HL-60 (cell line): ENCODE results near the gene CHN1.

Source experiments
- GABPA ChIP-seq: IDR thresholded peaks from 2 replicates; pipeline ENCODE4 v1.6.1; 2012; ENCODE audit warnings: low read depth
- POLR2AphosphoS5 ChIP-seq: IDR thresholded peaks from 2 replicates; pipeline ENCODE4 v1.6.1; 2012; ENCODE audit warnings: low read depth
- SPI1 ChIP-seq: IDR thresholded peaks from 2 replicates; pipeline ENCODE4 v1.6.1; 2012; ENCODE audit warnings: low read depth, mild to moderate bottlenecking, borderline replicate concordance
- TF ChIP-seq, protein P1 (sequence below): IDR thresholded peaks from one replicate; pipeline ENCODE4 v1.5.1; 2011; ENCODE audit warnings: low read length, control low read depth, inconsistent platforms; ENCODE audit not compliant: insufficient read depth
- TF ChIP-seq, protein P2 (sequence below): IDR thresholded peaks from 2 replicates; pipeline ENCODE4 v1.6.1; 2012; ENCODE audit warnings: low read depth; ENCODE audit not compliant: insufficient replicate concordance

DNA sequence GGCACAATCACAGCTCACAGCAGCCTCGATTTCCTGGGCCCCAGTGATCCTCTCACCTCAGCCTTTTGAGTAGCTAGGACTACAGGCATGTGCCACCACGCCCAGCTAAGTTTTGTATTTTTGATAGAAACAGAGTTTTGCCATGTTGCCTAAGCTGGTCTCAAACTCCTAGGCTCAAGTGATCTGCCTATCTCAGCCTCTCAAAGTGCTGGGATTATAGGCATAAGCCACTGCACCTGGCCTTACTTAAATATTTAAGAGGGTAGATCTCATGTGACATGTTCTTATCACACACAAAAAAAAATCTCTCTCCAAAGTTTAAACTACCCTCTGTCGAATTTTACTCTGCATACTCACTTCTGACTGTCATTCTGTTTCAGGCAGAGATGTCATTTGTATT lies 165.5 kb downstream of the CHN1 start:
- TF ChIP-seq, protein P1, sequence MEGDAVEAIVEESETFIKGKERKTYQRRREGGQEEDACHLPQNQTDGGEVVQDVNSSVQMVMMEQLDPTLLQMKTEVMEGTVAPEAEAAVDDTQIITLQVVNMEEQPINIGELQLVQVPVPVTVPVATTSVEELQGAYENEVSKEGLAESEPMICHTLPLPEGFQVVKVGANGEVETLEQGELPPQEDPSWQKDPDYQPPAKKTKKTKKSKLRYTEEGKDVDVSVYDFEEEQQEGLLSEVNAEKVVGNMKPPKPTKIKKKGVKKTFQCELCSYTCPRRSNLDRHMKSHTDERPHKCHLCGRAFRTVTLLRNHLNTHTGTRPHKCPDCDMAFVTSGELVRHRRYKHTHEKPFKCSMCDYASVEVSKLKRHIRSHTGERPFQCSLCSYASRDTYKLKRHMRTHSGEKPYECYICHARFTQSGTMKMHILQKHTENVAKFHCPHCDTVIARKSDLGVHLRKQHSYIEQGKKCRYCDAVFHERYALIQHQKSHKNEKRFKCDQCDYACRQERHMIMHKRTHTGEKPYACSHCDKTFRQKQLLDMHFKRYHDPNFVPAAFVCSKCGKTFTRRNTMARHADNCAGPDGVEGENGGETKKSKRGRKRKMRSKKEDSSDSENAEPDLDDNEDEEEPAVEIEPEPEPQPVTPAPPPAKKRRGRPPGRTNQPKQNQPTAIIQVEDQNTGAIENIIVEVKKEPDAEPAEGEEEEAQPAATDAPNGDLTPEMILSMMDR, result no peak
- TF ChIP-seq POLR2AphosphoS5 (no peak), GABPA (no peak), SPI1 (no peak)
- TF ChIP-seq, protein P2, sequence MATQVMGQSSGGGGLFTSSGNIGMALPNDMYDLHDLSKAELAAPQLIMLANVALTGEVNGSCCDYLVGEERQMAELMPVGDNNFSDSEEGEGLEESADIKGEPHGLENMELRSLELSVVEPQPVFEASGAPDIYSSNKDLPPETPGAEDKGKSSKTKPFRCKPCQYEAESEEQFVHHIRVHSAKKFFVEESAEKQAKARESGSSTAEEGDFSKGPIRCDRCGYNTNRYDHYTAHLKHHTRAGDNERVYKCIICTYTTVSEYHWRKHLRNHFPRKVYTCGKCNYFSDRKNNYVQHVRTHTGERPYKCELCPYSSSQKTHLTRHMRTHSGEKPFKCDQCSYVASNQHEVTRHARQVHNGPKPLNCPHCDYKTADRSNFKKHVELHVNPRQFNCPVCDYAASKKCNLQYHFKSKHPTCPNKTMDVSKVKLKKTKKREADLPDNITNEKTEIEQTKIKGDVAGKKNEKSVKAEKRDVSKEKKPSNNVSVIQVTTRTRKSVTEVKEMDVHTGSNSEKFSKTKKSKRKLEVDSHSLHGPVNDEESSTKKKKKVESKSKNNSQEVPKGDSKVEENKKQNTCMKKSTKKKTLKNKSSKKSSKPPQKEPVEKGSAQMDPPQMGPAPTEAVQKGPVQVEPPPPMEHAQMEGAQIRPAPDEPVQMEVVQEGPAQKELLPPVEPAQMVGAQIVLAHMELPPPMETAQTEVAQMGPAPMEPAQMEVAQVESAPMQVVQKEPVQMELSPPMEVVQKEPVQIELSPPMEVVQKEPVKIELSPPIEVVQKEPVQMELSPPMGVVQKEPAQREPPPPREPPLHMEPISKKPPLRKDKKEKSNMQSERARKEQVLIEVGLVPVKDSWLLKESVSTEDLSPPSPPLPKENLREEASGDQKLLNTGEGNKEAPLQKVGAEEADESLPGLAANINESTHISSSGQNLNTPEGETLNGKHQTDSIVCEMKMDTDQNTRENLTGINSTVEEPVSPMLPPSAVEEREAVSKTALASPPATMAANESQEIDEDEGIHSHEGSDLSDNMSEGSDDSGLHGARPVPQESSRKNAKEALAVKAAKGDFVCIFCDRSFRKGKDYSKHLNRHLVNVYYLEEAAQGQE, result no peak
